ENCODE measurements around the gene CMPK2. TPM values are rescaled to one million over a fixed set of nuclear protein-coding genes. Genes with fewer than 3 reads are reported as not detected.

Gene CMPK2
- total and polyA plus RNA-seq, 2 donors: 9.3 to 27.2 TPM

- peaks cover 18 to 47% of the 10 kb centered on the region in 2 donors for H3K4me1 ChIP-seq (ENCODE audit: control insufficient read depth in 2 of 2, insufficient read depth in 2 of 2, low read length in 2 of 2)
- no peak overlapping the region for H3K4me3 ChIP-seq (ENCODE audit: low read length in 2 of 2)
- H3K36me3 ChIP-seq (ENCODE audit: control insufficient read depth in 2 of 2, insufficient read depth in 2 of 2, low read length in 1 of 2): no peaks in the 10 kb centered on the region
- no peaks in the 10 kb centered on the region for H3K27me3 ChIP-seq (ENCODE audit: control insufficient read depth in 2 of 2, insufficient read depth in 1 of 2, low read length in 1 of 2)
- no peaks in the 10 kb centered on the region for H3K9me3 ChIP-seq (ENCODE audit: control insufficient read depth in 2 of 2, insufficient read depth in 1 of 2, low read length in 1 of 2)
- 89% methylated on average over 7 of the region's 7 CpGs for WGBS
- no peak overlapping the region for H3K27ac ChIP-seq (ENCODE audit: low read depth in 1 of 2, low read length in 1 of 2)
- no peak for DNase-seq (ENCODE audit: low read depth in 6 of 9, low spot score in 9 of 9)
Measured at GRCh38 chr2:6883448-6884122, 17.9 kb upstream of the CMPK2 start.

GRCh38 chr2:6881516-6881915, 15.8 kb upstream of the CMPK2 start:
- H3K36me3 ChIP-seq (ENCODE audit: control insufficient read depth in 2 of 2, insufficient read depth in 2 of 2, low read length in 1 of 2): no peaks in the 10 kb centered on the region
- no peak overlapping the region for H3K4me3 ChIP-seq (ENCODE audit: low read length in 2 of 2)
- no peaks in the 10 kb centered on the region for H3K9me3 ChIP-seq (ENCODE audit: control insufficient read depth in 2 of 2, insufficient read depth in 1 of 2, low read length in 1 of 2)
- DNase-seq (ENCODE audit: low read depth in 6 of 9, low spot score in 9 of 9): no peak
- H3K27me3 ChIP-seq (ENCODE audit: control insufficient read depth in 2 of 2, insufficient read depth in 1 of 2, low read length in 1 of 2): no peaks in the 10 kb centered on the region
- 93% methylated on average over 5 of the region's 5 CpGs for WGBS
- H3K27ac ChIP-seq (ENCODE audit: low read depth in 1 of 2, low read length in 1 of 2): peak overlapping the region in 1 of 2 donors; percentile 58
- peaks cover 10 to 42% of the 10 kb centered on the region in 2 donors for H3K4me1 ChIP-seq (ENCODE audit: control insufficient read depth in 2 of 2, insufficient read depth in 2 of 2, low read length in 2 of 2)

GRCh38 chr2:6881046-6881445, 15.3 kb upstream of the CMPK2 start:
- H3K4me1 ChIP-seq (ENCODE audit: control insufficient read depth in 2 of 2, insufficient read depth in 2 of 2, low read length in 2 of 2): peaks cover 10 to 45% of the 10 kb centered on the region in 2 donors
- H3K27ac ChIP-seq (ENCODE audit: low read depth in 1 of 2, low read length in 1 of 2): peak overlapping the region in 1 of 2 donors; percentile 58
- 57% methylated on average over 1 of the region's 1 CpG for WGBS
- H3K9me3 ChIP-seq (ENCODE audit: control insufficient read depth in 2 of 2, insufficient read depth in 1 of 2, low read length in 1 of 2): no peaks in the 10 kb centered on the region
- DNase-seq (ENCODE audit: low read depth in 6 of 9, low spot score in 9 of 9): no peak
- H3K36me3 ChIP-seq (ENCODE audit: control insufficient read depth in 2 of 2, insufficient read depth in 2 of 2, low read length in 1 of 2): no peaks in the 10 kb centered on the region
- H3K27me3 ChIP-seq (ENCODE audit: control insufficient read depth in 2 of 2, insufficient read depth in 1 of 2, low read length in 1 of 2): no peaks in the 10 kb centered on the region
- no peak overlapping the region for H3K4me3 ChIP-seq (ENCODE audit: low read length in 2 of 2)

GRCh38 chr2:6880200-6880733, 14.6 kb upstream of the CMPK2 start:
- peak overlapping the region in 1 of 2 donors; percentile 13 for H3K4me3 ChIP-seq (ENCODE audit: low read length in 2 of 2)

GRCh38 chr2:6879011-6879410, 13.3 kb upstream of the CMPK2 start:
- Histone ChIP-seq H3K27me3 (ENCODE audit: control insufficient read depth in 2 of 2, insufficient read depth in 1 of 2, low read length in 1 of 2) (no peaks in the 10 kb centered on the region), H3K36me3 (ENCODE audit: control insufficient read depth in 2 of 2, insufficient read depth in 2 of 2, low read length in 1 of 2) (peaks cover 0 to 2% of the 10 kb centered on the region in 2 donors), H3K4me1 (ENCODE audit: control insufficient read depth in 2 of 2, insufficient read depth in 2 of 2, low read length in 2 of 2) (peaks cover 10 to 48% of the 10 kb centered on the region in 2 donors), H3K9me3 (ENCODE audit: control insufficient read depth in 2 of 2, insufficient read depth in 1 of 2, low read length in 1 of 2) (no peaks in the 10 kb centered on the region), H3K4me3 (ENCODE audit: low read length in 2 of 2) (peak overlapping the region in 1 of 2 donors; percentile 33), H3K27ac (ENCODE audit: low read depth in 1 of 2, low read length in 1 of 2) (peak overlapping the region; percentile 64 to 84)
- DNase-seq (ENCODE audit: low read depth in 6 of 9, low spot score in 9 of 9): no peak
- 78% methylated on average over 2 of the region's 2 CpGs for WGBS

More at GRCh38 chr2:6880200-6880733, 14.6 kb upstream of the CMPK2 start:
- peaks cover 10 to 48% of the 10 kb centered on the region in 2 donors for H3K4me1 ChIP-seq (ENCODE audit: control insufficient read depth in 2 of 2, insufficient read depth in 2 of 2, low read length in 2 of 2)
- peak in 5 of 9 donors; percentile 42 to 82 (median 53) for DNase-seq (ENCODE audit: low read depth in 6 of 9, low spot score in 9 of 9)
- H3K36me3 ChIP-seq (ENCODE audit: control insufficient read depth in 2 of 2, insufficient read depth in 2 of 2, low read length in 1 of 2): peaks cover 0 to under 1% of the 10 kb centered on the region in 2 donors
- WGBS: 6% methylated on average over 2 of the region's 2 CpGs
- no peaks in the 10 kb centered on the region for H3K27me3 ChIP-seq (ENCODE audit: control insufficient read depth in 2 of 2, insufficient read depth in 1 of 2, low read length in 1 of 2)
- H3K9me3 ChIP-seq (ENCODE audit: control insufficient read depth in 2 of 2, insufficient read depth in 1 of 2, low read length in 1 of 2): no peaks in the 10 kb centered on the region
- H3K27ac ChIP-seq (ENCODE audit: low read depth in 1 of 2, low read length in 1 of 2): peak overlapping the region; percentile 68 to 84

- H3K4me1 ChIP-seq (ENCODE audit: control insufficient read depth in 2 of 2, insufficient read depth in 2 of 2, low read length in 2 of 2): peaks cover 10 to 46% of the 10 kb centered on the region in 2 donors
- H3K27ac ChIP-seq (ENCODE audit: low read depth in 1 of 2, low read length in 1 of 2): peak overlapping the region in 1 of 2 donors; percentile 84
- H3K36me3 ChIP-seq (ENCODE audit: control insufficient read depth in 2 of 2, insufficient read depth in 2 of 2, low read length in 1 of 2): peaks cover 0 to 2% of the 10 kb centered on the region in 2 donors
- H3K9me3 ChIP-seq (ENCODE audit: control insufficient read depth in 2 of 2, insufficient read depth in 1 of 2, low read length in 1 of 2): no peaks in the 10 kb centered on the region
- H3K4me3 ChIP-seq (ENCODE audit: low read length in 2 of 2): peak overlapping the region in 1 of 2 donors; percentile 33
- WGBS: 15% methylated on average over 4 of the region's 4 CpGs
- H3K27me3 ChIP-seq (ENCODE audit: control insufficient read depth in 2 of 2, insufficient read depth in 1 of 2, low read length in 1 of 2): no peaks in the 10 kb centered on the region
- peak in 1 of 9 donors; percentile 50 for DNase-seq (ENCODE audit: low read depth in 6 of 9, low spot score in 9 of 9)
Measured at GRCh38 chr2:6878549-6878948, 12.8 kb upstream of the CMPK2 start.

- peak in 5 of 9 donors; percentile 25 to 80 (median 43) for DNase-seq (ENCODE audit: low read depth in 6 of 9, low spot score in 9 of 9)
- Histone ChIP-seq H3K27me3 (ENCODE audit: control insufficient read depth in 2 of 2, insufficient read depth in 1 of 2, low read length in 1 of 2) (no peaks in the 10 kb centered on the region), H3K4me3 (ENCODE audit: low read length in 2 of 2) (peak within 1 kb of the TSS; percentile 28 to 33), H3K9me3 (ENCODE audit: control insufficient read depth in 2 of 2, insufficient read depth in 1 of 2, low read length in 1 of 2) (no peaks in the 10 kb centered on the region), H3K36me3 (ENCODE audit: control insufficient read depth in 2 of 2, insufficient read depth in 2 of 2, low read length in 1 of 2) (peaks cover 0 to 2% of the 10 kb centered on the region in 2 donors), H3K4me1 (ENCODE audit: control insufficient read depth in 2 of 2, insufficient read depth in 2 of 2, low read length in 2 of 2) (peaks cover 10 to 40% of the 10 kb centered on the region in 2 donors), H3K27ac (ENCODE audit: low read depth in 1 of 2, low read length in 1 of 2) (peak within 1 kb of the TSS; percentile 18 to 76)
- 26% methylated on average over 10 of the region's 10 CpGs for WGBS
Measured at GRCh38 chr2:6877402-6878304, 11.9 kb upstream of the CMPK2 start, which contains the start of gene RSAD2. RSAD2 (plus strand) TSS chr2:6877777; CDS start chr2:6877801, 24 bp downstream.

- 30% methylated on average over 1 of the region's 1 CpG for WGBS
- Histone ChIP-seq H3K4me1 (ENCODE audit: control insufficient read depth in 2 of 2, insufficient read depth in 2 of 2, low read length in 2 of 2) (peaks cover 10 to 33% of the 10 kb centered on the region in 2 donors), H3K36me3 (ENCODE audit: control insufficient read depth in 2 of 2, insufficient read depth in 2 of 2, low read length in 1 of 2) (peaks cover 0 to 2% of the 10 kb centered on the region in 2 donors), H3K27me3 (ENCODE audit: control insufficient read depth in 2 of 2, insufficient read depth in 1 of 2, low read length in 1 of 2) (no peaks in the 10 kb centered on the region), H3K4me3 (ENCODE audit: low read length in 2 of 2) (no peak overlapping the region), H3K9me3 (ENCODE audit: control insufficient read depth in 2 of 2, insufficient read depth in 1 of 2, low read length in 1 of 2) (no peaks in the 10 kb centered on the region), H3K27ac (ENCODE audit: low read depth in 1 of 2, low read length in 1 of 2) (no peak overlapping the region)
- DNase-seq (ENCODE audit: low read depth in 6 of 9, low spot score in 9 of 9): no peak
Measured at GRCh38 chr2:6876309-6876708, 10.6 kb upstream of the CMPK2 start.
